MCF 10A (cell line): ENCODE data around the gene ATXN2. TPM values are rescaled to one million over a fixed set of nuclear protein-coding genes. Genes with fewer than 3 reads are reported as not detected.

ENCODE experiments used
- BruUV-seq: library from RNA; stranded (reverse); fragments of 400-500 nt; replicated peaks from 2 replicates; lab custom pipeline; 2021; lab: Mats Ljungman, UMichigan
- CTCF ChIA-PET: fragments of 300-600 bp; sonication (Branson Sonifier 250); formaldehyde crosslinking; extraction: SDS; loops from one replicate; lab custom pipeline; 2021; ENCODE audit warnings: antibody characterized with exemption, inconsistent platforms; lab: Yijun Ruan, JAX
- POLR2A ChIA-PET: fragments of 300-600, 350-650 bp; sonication (Branson Sonifier 250); formaldehyde crosslinking; extraction: SDS; loops from one replicate; lab custom pipeline; 2020; ENCODE audit warnings: antibody characterized with exemption, inconsistent platforms; lab: Yijun Ruan, JAX
- DNase-seq: peaks from one replicate; pipeline ENCODE4 v3.0.0-alpha.2; 2018; ENCODE audit not compliant: unreplicated experiment
- H3K27ac Mint-ChIP-seq: one replicate; pipeline ENCODE4 v1.8.0; 2022; ENCODE audit warnings: mild to moderate bottlenecking, low read depth, mixed read lengths; ENCODE audit not compliant: unreplicated experiment
- H3K27me3 Mint-ChIP-seq: one replicate; pipeline ENCODE4 v1.8.0; 2022; ENCODE audit warnings: mixed read lengths; ENCODE audit not compliant: insufficient read depth, unreplicated experiment
- H3K36me3 Mint-ChIP-seq: one replicate; pipeline ENCODE4 v1.8.0; 2022; ENCODE audit warnings: mild to moderate bottlenecking, moderate library complexity, mixed read lengths; ENCODE audit not compliant: insufficient read depth, unreplicated experiment
- H3K4me1 Mint-ChIP-seq: one replicate; pipeline ENCODE4 v1.8.0; 2022; ENCODE audit warnings: mixed read lengths; ENCODE audit not compliant: insufficient read depth, unreplicated experiment
- H3K4me3 Mint-ChIP-seq: one replicate; pipeline ENCODE4 v1.8.0; 2022; ENCODE audit warnings: mild to moderate bottlenecking, moderate library complexity, mixed read lengths; ENCODE audit not compliant: unreplicated experiment
- H3K9me3 Mint-ChIP-seq: one replicate; pipeline ENCODE4 v1.8.0; 2022; ENCODE audit warnings: mixed read lengths; ENCODE audit not compliant: unreplicated experiment
- intact Hi-C: fragments of 100-400 bp; cut with micrococcal nuclease; formaldehyde crosslinking; loops from 2 replicates; pipeline ENCODE4 v1.14.1; 2022
- total RNA-seq: library from RNA; stranded (reverse); gene quantifications from 2 replicates; pipeline ENCODE4 v1.2.3, GENCODE V29; 2022
- TF ChIP-seq, protein P1 (sequence below): fragments of 200-600 bp; IDR thresholded peaks from one replicate; pipeline ENCODE4 v1.8.0; 2022; ENCODE audit warnings: antibody characterized with exemption, mild to moderate bottlenecking; ENCODE audit not compliant: unreplicated experiment

Gene ATXN2
- total RNA-seq, 1 experiment from 2014 or later = 70.6 TPM

DNA sequence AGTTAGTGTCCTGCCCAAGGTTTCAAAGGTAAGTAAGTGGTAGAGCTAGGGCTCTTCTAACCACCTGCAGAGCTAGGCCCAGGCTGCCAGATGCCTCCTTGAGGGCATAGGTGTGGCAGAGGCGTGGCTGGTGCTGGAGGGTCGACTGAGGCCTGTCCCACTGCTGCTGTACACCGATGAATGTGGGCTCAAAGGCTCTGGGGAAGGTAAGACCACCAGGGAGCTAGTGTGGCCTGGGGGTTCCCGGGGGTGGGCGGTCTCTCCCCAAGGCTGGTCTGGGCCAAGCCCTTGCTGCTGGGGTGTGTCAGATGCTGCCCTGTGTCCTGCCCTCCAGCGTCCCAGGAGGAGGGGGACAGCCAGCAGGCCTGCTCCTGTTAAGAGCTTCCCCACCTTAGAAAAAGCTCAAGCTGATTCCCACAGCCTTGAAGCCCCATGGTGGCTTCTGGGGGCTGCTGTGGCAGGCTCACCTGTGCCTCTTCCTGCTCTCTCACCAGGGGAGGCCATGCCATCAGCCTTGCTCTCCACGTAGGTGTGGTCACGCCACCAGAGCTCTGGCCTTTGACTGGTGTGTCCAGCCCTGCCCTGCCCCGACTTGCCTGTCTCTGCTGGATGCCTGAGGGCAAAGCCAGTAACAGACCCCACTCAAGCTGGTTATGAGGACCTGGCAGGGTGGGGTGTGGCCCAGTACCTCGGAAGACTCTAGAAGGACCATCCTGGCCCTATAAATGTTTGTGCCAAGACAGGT is 156.6 kb downstream of the ATXN2 start:
- CTCF ChIA-PET = interaction anchor here (0.5 to 4.0 kb wide), 4 partner anchors 10 to 46 kb away, joined by 3 to 19 read pairs (median 8); no protein-coding TSS in a partner anchor
- Mint-ChIP-seq H3K9me3 (no peaks in the 10 kb centered on the region), H3K27ac (peak overlapping the region; percentile 92), H3K4me1 (peaks cover 37% of the 10 kb centered on the region), H3K36me3 (peaks cover 72% of the 10 kb centered on the region), H3K27me3 (no peaks in the 10 kb centered on the region), H3K4me3 (no peak overlapping the region)
- POLR2A ChIA-PET = interaction anchor here (0.6 to 1.7 kb wide), 4 partner anchors 13 to 438 kb away, joined by 3 to 7 read pairs (median 3); no protein-coding TSS in a partner anchor
- intact Hi-C loops = no loop called here
- TF ChIP-seq, protein P1, sequence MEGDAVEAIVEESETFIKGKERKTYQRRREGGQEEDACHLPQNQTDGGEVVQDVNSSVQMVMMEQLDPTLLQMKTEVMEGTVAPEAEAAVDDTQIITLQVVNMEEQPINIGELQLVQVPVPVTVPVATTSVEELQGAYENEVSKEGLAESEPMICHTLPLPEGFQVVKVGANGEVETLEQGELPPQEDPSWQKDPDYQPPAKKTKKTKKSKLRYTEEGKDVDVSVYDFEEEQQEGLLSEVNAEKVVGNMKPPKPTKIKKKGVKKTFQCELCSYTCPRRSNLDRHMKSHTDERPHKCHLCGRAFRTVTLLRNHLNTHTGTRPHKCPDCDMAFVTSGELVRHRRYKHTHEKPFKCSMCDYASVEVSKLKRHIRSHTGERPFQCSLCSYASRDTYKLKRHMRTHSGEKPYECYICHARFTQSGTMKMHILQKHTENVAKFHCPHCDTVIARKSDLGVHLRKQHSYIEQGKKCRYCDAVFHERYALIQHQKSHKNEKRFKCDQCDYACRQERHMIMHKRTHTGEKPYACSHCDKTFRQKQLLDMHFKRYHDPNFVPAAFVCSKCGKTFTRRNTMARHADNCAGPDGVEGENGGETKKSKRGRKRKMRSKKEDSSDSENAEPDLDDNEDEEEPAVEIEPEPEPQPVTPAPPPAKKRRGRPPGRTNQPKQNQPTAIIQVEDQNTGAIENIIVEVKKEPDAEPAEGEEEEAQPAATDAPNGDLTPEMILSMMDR = no peak
- no peak for DNase-seq
- no TSS peak for BruUV-seq

DNA sequence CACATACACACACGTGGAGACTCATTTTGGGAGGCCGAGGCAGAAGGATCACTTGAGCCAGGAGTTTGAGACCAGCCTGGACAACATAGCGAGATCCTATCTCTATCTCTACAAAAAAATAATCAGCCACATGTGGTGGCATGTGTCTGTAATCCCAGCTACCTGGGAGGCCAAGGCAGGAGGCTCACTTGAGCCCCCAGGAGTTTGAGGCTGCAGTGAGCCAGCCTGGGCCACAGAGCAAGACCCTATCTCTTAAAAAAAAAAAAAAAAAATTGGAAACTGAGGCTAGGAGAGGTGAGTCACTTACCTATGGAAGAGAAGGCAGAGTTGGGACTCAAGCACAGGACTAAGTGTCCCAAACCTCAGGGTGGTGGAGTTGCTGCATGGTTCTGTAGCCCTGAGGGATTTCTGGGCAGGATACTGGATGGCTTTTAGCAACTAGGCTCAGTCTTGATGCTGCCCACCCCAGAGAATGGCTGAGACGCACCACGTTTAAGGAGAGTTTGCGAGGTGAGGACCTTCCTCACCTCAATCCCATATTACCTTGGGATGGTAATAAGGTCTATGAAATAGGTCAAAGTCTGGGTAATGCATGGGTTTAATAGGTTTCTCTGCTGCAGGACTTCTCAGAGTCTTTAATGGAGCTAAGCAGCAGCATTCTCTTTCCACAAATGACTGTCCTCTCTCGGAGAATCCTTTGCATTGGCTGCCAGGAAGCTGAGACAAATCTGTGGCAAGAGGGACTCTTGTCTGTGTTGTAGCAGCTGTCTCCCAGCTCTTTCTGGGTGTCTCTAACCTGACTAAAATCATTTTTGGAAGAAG is 157.8 kb downstream of the ATXN2 start:
- CTCF ChIA-PET = interaction anchor here (0.8 to 4.0 kb wide), 4 partner anchors 9 to 44 kb away, joined by 3 to 19 read pairs (median 5); no protein-coding TSS in a partner anchor
- no peak overlapping the region for H3K4me3 Mint-ChIP-seq
- intact Hi-C loops = no loop called here
- no peaks in the 10 kb centered on the region for H3K9me3 Mint-ChIP-seq
- TF ChIP-seq, protein P1 = no peak
- H3K27ac Mint-ChIP-seq = no peak overlapping the region
- peaks cover 68% of the 10 kb centered on the region for H3K36me3 Mint-ChIP-seq
- POLR2A ChIA-PET = interaction anchor here (0.6 to 1.7 kb wide), 2 partner anchors 44 to 61 kb away, joined by 3 to 7 read pairs; no protein-coding TSS in a partner anchor
- no peaks in the 10 kb centered on the region for H3K27me3 Mint-ChIP-seq
- peaks cover 34% of the 10 kb centered on the region for H3K4me1 Mint-ChIP-seq
- BruUV-seq = no TSS peak
- DNase-seq = no peak

DNA sequence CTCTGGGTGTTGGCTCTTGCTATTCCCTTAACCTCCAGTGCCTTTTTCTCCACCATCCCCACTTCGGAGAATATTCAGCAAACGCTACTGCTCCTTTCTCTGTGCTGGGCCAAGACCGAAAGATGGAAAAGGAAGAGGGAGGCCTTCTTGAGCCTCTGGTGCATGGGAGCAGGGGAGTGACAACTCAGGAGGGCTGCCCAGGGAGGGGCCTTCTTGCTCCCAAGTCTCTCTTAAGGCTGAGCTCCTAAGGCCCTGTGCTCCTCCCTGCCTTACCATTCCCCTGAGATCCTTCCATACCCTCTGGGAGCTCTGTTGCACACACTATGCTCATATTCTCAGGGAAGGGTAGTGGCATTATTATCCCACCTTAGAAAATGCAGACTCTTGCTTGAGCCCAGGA is 158.5 kb downstream of the ATXN2 start:
- Mint-ChIP-seq H3K4me1 (peaks cover 35% of the 10 kb centered on the region), H3K9me3 (no peaks in the 10 kb centered on the region), H3K36me3 (peaks cover 62% of the 10 kb centered on the region), H3K27ac (no peak overlapping the region), H3K27me3 (no peaks in the 10 kb centered on the region), H3K4me3 (no peak overlapping the region)
- TF ChIP-seq, protein P1 = no peak
- ChIA-PET CTCF (interaction anchor here (0.5 to 4.0 kb wide), 5 partner anchors 10 to 140 kb away, joined by 3 to 19 read pairs (median 4); no protein-coding TSS in a partner anchor), POLR2A (interaction anchor here (0.6 to 1.7 kb wide), 2 partner anchors 43 to 60 kb away, joined by 3 to 7 read pairs; no protein-coding TSS in a partner anchor)
- no peak for DNase-seq
- intact Hi-C loops = no loop called here
- no TSS peak for BruUV-seq
